NCI-H82 treated with DMSO at 0.1 percent for 48 hours (cell line): ENCODE results near the gene WBP1L.
"Not testable (repeated sequence)": the region's sequence is repeated elsewhere in the genome, so short reads cannot be mapped to it uniquely, and the experiment has no call there.

Experiments
- DNase-seq: peaks from one replicate; lab custom pipeline; 2025; ENCODE audit not compliant: unreplicated experiment; lab: John Stamatoyannopoulos, UW

WBP1L gene

GRCh38 chr10:102758240-102758932, 14.6 kb downstream of the WBP1L start:
- no peak for DNase-seq

- not testable (repeated sequence) for DNase-seq
Measured at GRCh38 chr10:102758933-102759262, 15.2 kb downstream of the WBP1L start.

- DNase-seq, result no peak
Measured at GRCh38 chr10:102759497-102760210, 15.9 kb downstream of the WBP1L start.

GRCh38 chr10:102761981-102762380, 18.2 kb downstream of the WBP1L start:
- no peak for DNase-seq

- no peak for DNase-seq
Measured at GRCh38 chr10:102762401-102763015, 18.8 kb downstream of the WBP1L start.

GRCh38 chr10:102763037-102763607, 19.4 kb downstream of the WBP1L start:
- no peak for DNase-seq

- no peak for DNase-seq
Measured at GRCh38 chr10:102764470-102765161, 20.9 kb downstream of the WBP1L start.

- DNase-seq, result no peak
Measured at GRCh38 chr10:102765336-102765735, 21.6 kb downstream of the WBP1L start.

- DNase-seq, result no peak
Measured at GRCh38 chr10:102767428-102768160, 23.8 kb downstream of the WBP1L start.

- no peak for DNase-seq
Measured at GRCh38 chr10:102769375-102770107, 25.8 kb downstream of the WBP1L start.

- no peak for DNase-seq
Measured at GRCh38 chr10:102770108-102770482, 26.3 kb downstream of the WBP1L start.

GRCh38 chr10:102770792-102771191, 27.0 kb downstream of the WBP1L start:
- no peak for DNase-seq

GRCh38 chr10:102773320-102773719, 29.6 kb downstream of the WBP1L start:
- DNase-seq, result no peak

- no peak for DNase-seq
Measured at GRCh38 chr10:102773986-102774385, 30.2 kb downstream of the WBP1L start.

GRCh38 chr10:102775201-102775934, 31.6 kb downstream of the WBP1L start:
- no peak for DNase-seq

- no peak for DNase-seq
Measured at GRCh38 chr10:102775935-102776669, 32.4 kb downstream of the WBP1L start.

GRCh38 chr10:102776779-102777456, 33.2 kb downstream of the WBP1L start:
- peak; percentile 7 for DNase-seq
